ENCODE data around the gene C17orf78. TPM values are rescaled to one million over a fixed set of nuclear protein-coding genes. Genes with fewer than 3 reads are reported as not detected.

C17orf78 gene
- total RNA-seq, 2 experiments from 2014 or later: not detected

GRCh38 chr17:37382056-37382455 lies 6.3 kb downstream of the C17orf78 start:
- POLR2A ChIA-PET: no interaction called here

GRCh38 chr17:37384560-37385149 lies 8.9 kb downstream of the C17orf78 start:
- ChIA-PET POLR2A (no interaction called here), CTCF (no interaction called here)

More at GRCh38 chr17:37382056-37382455, 6.3 kb downstream of the C17orf78 start:
- CTCF ChIA-PET: interaction anchor here (0.7 to 1.0 kb wide), 2 partner anchors 23 to 1654 kb away, joined by 3 read pairs; no protein-coding TSS in a partner anchor

- ChIA-PET CTCF (interaction anchor here (0.6 to 1.5 kb wide), 2 partner anchors 9 to 11 kb away, joined by 3 to 4 read pairs; partner anchors contain the start of gene C17orf78), POLR2A (no interaction called here)
These were observed 9.7 kb downstream of the C17orf78 start for GRCh38 chr17:37385474-37385990.

GRCh38 chr17:37386462-37386861 lies 10.7 kb downstream of the C17orf78 start:
- POLR2A ChIA-PET: no interaction called here
- CTCF ChIA-PET: interaction anchor here (1.4 to 1.5 kb wide), 2 partner anchors 10 to 13 kb away, joined by 3 to 4 read pairs; partner anchors contain the start of gene C17orf78

- ChIA-PET POLR2A (no interaction called here), CTCF (interaction anchor here (0.7 kb wide), 1 partner anchor 10 kb away, joined by 5 read pairs; no protein-coding TSS in a partner anchor)
These were observed 12.5 kb downstream of the C17orf78 start for GRCh38 chr17:37388266-37388665.

- ChIA-PET POLR2A (no interaction called here), CTCF (no interaction called here)
These were observed 13.4 kb downstream of the C17orf78 start for GRCh38 chr17:37389160-37389559.

- CTCF ChIA-PET: interaction anchor here (0.6 to 1.3 kb wide), 2 partner anchors 10 to 240 kb away, joined by 3 to 4 read pairs; no protein-coding TSS in a partner anchor
- POLR2A ChIA-PET: no interaction called here
These were observed 15.4 kb downstream of the C17orf78 start for GRCh38 chr17:37391146-37391545.

- CTCF ChIA-PET: interaction anchor here (1.2 to 1.3 kb wide), 2 partner anchors 9 to 19 kb away, joined by 3 to 4 read pairs; no protein-coding TSS in a partner anchor
- POLR2A ChIA-PET: no interaction called here
These were observed 16.3 kb downstream of the C17orf78 start for GRCh38 chr17:37392024-37392590.

- CTCF ChIA-PET: interaction anchor here (1.1 to 1.2 kb wide), 2 partner anchors 17 to 20 kb away, joined by 3 to 4 read pairs; partner anchors contain the start of gene C17orf78
- POLR2A ChIA-PET: no interaction called here
These were observed 17.6 kb downstream of the C17orf78 start for GRCh38 chr17:37393352-37393751.

- ChIA-PET CTCF (no interaction called here), POLR2A (no interaction called here)
These were observed 23.5 kb downstream of the C17orf78 start for GRCh38 chr17:37399265-37399803.

GRCh38 chr17:37400505-37400904 lies 24.7 kb downstream of the C17orf78 start:
- POLR2A ChIA-PET: interaction anchor here (0.6 kb wide), 1 partner anchor 151 kb away, joined by 8 read pairs; no protein-coding TSS in a partner anchor
- CTCF ChIA-PET: interaction anchor here (1.7 kb wide), 1 partner anchor 9 kb away, joined by 4 read pairs; no protein-coding TSS in a partner anchor

- ChIA-PET POLR2A (interaction anchor here (0.5 kb wide), 1 partner anchor 32 kb away, joined by 5 read pairs; no protein-coding TSS in a partner anchor), CTCF (interaction anchor here (0.8 to 2.0 kb wide), 2 partner anchors 23 to 32 kb away, joined by 3 to 8 read pairs; no protein-coding TSS in a partner anchor)
These were observed 29.7 kb downstream of the C17orf78 start for GRCh38 chr17:37405522-37405921.

GRCh38 chr17:37405955-37406634 lies 30.3 kb downstream of the C17orf78 start:
- CTCF ChIA-PET: no interaction called here
- POLR2A ChIA-PET: interaction anchor here (0.5 kb wide), 1 partner anchor 32 kb away, joined by 5 read pairs; no protein-coding TSS in a partner anchor

GRCh38 chr17:37406635-37407461 lies 31.1 kb downstream of the C17orf78 start, which contains the start of the genes ACACA and TADA2A:
Gene ACACA (minus strand): TSS chr17:37406836. CDS start chr17:37406299, 537 bp downstream.
Gene TADA2A (plus strand): TSS chr17:37406886. CDS start chr17:37411366, 4,480 bp downstream.
- CTCF ChIA-PET: interaction anchor here (2.1 kb wide), 1 partner anchor 23 kb away, joined by 7 read pairs; no protein-coding TSS in a partner anchor
- POLR2A ChIA-PET: interaction anchor here (0.6 to 1.5 kb wide), 6 partner anchors 23 to 1527 kb away, joined by 3 to 13 read pairs (median 4); no protein-coding TSS in a partner anchor

GRCh38 chr17:37408145-37408479 lies 32.3 kb downstream of the C17orf78 start:
- POLR2A ChIA-PET: interaction anchor here (0.6 to 1.5 kb wide), 2 partner anchors 22 to 65 kb away, joined by 8 to 13 read pairs; no protein-coding TSS in a partner anchor
- CTCF ChIA-PET: interaction anchor here (1.1 to 2.1 kb wide), 2 partner anchors 22 to 35 kb away, joined by 4 to 7 read pairs; no protein-coding TSS in a partner anchor

- ChIA-PET CTCF (no interaction called here), POLR2A (no interaction called here)
These were observed 34.6 kb downstream of the C17orf78 start for GRCh38 chr17:37410357-37410756.

- POLR2A ChIA-PET: no interaction called here
- CTCF ChIA-PET: interaction anchor here (0.7 kb wide), 1 partner anchor 156 kb away, joined by 3 read pairs; no protein-coding TSS in a partner anchor
These were observed 38.2 kb downstream of the C17orf78 start for GRCh38 chr17:37413875-37414519.

GRCh38 chr17:37417852-37418251 lies 42.1 kb downstream of the C17orf78 start:
- ChIA-PET POLR2A (no interaction called here), CTCF (no interaction called here)

Data from activated CD8-positive, alpha-beta memory T cell treated with anti-CD3 and anti-CD28 coated beads for 36 hours (primary cell).